DOHH2 (cell line): ENCODE results near the gene CCDC12.

Experiments
- H3F3A ChIP-seq: fragments of 200-600 bp; sonication (generic), shearing (Covaris generic); 2 replicates; pipeline ENCODE4 v1.6.0; 2016; ENCODE audit warnings: antibody characterized with exemption, mild to moderate bottlenecking; ENCODE audit not compliant: control insufficient read depth, insufficient read depth
- H3K27ac ChIP-seq: fragments of 200-600 bp; sonication (generic); 2 replicates; pipeline ENCODE4 v1.5.1; 2014; ENCODE audit warnings: low read depth, mild to moderate bottlenecking, low read length, moderate library complexity
- H3K27me3 ChIP-seq: fragments of 200-600 bp; sonication (generic); 2 replicates; pipeline ENCODE4 v1.6.1; 2014; ENCODE audit warnings: mild to moderate bottlenecking, low read length, mixed read lengths; ENCODE audit not compliant: control insufficient read depth
- H3K36me3 ChIP-seq: fragments of 200-600 bp; sonication (generic); 2 replicates; pipeline ENCODE4 v1.6.1; 2014; ENCODE audit warnings: mild to moderate bottlenecking, low read length, moderate library complexity, mixed read lengths; ENCODE audit not compliant: control insufficient read depth
- H3K4me1 ChIP-seq: fragments of 200-600 bp; sonication (generic); 2 replicates; pipeline ENCODE4 v1.6.1; 2014; ENCODE audit warnings: mild to moderate bottlenecking, low read length, mixed read lengths; ENCODE audit not compliant: control insufficient read depth
- H3K4me2 ChIP-seq: fragments of 200-600 bp; sonication (generic); 2 replicates; pipeline ENCODE4 v1.6.0; 2014; ENCODE audit warnings: mild to moderate bottlenecking, low read length, moderate library complexity
- H3K4me3 ChIP-seq: fragments of 200-600 bp; sonication (generic); 2 replicates; pipeline ENCODE4 v1.5.1; 2014; ENCODE audit warnings: mild to moderate bottlenecking, low read length, mixed read lengths
- H3K79me2 ChIP-seq: fragments of 200-600 bp; sonication (generic); 2 replicates; pipeline ENCODE4 v1.6.1; 2014; ENCODE audit warnings: mild to moderate bottlenecking, low read length, mixed read lengths; ENCODE audit not compliant: control insufficient read depth
- H3K9me2 ChIP-seq: fragments of 200-600 bp; sonication (generic); replicated peaks from 2 replicates; pipeline ENCODE4 v1.6.1; 2014; ENCODE audit warnings: mild to moderate bottlenecking, low read length, mixed read lengths; ENCODE audit not compliant: control insufficient read depth
- H3K9me3 ChIP-seq: fragments of 200-600 bp; sonication (generic); 2 replicates; pipeline ENCODE4 v1.6.1; 2014; ENCODE audit warnings: antibody characterized with exemption, low read length, mixed read lengths; ENCODE audit not compliant: control insufficient read depth, insufficient read depth
- H4K20me1 ChIP-seq: fragments of 200-600 bp; sonication (generic); 2 replicates; pipeline ENCODE4 v1.6.0; 2014; ENCODE audit warnings: low read depth, mild to moderate bottlenecking, antibody characterized with exemption, low read length, moderate library complexity; ENCODE audit not compliant: control insufficient read depth, insufficient read depth
- CTCF ChIP-seq: fragments of 200-600 bp; sonication (generic); IDR thresholded peaks from one replicate; pipeline ENCODE4 v1.5.1; 2014; ENCODE audit warnings: antibody characterized with exemption, mild to moderate bottlenecking, low read depth, low read length; ENCODE audit not compliant: poor library complexity, severe bottlenecking
- EZH2phosphoT487 ChIP-seq: fragments of 200-600 bp; sonication (generic); IDR thresholded peaks from 2 replicates; pipeline ENCODE4 v1.6.1; 2017; ENCODE audit warnings: borderline replicate concordance, mild to moderate bottlenecking, antibody characterized with exemption, low read length, moderate library complexity, mixed read lengths

The CCDC12 gene

GRCh38 chr3:46943237-46944187 lies 33.0 kb downstream of the CCDC12 start:
- H3K4me3 ChIP-seq: no peak overlapping the region
- H3K36me3 ChIP-seq: peaks cover 94% of the 10 kb centered on the region
- no peak overlapping the region for H3K27ac ChIP-seq
- H4K20me1 ChIP-seq: peaks cover 46% of the 10 kb centered on the region
- no peak for TF ChIP-seq EZH2phosphoT487
- TF ChIP-seq CTCF: no peak
- no peaks in the 10 kb centered on the region for H3K9me3 ChIP-seq
- no peaks in the 10 kb centered on the region for H3F3A ChIP-seq
- no peaks in the 10 kb centered on the region for H3K9me2 ChIP-seq
- peaks cover 98% of the 10 kb centered on the region for H3K79me2 ChIP-seq
- no peaks in the 10 kb centered on the region for H3K27me3 ChIP-seq
- H3K4me1 ChIP-seq: peaks cover 23% of the 10 kb centered on the region
- H3K4me2 ChIP-seq: no peak overlapping the region

- Histone ChIP-seq H3K9me3 (no peaks in the 10 kb centered on the region), H3K36me3 (peaks cover 94% of the 10 kb centered on the region), H4K20me1 (peaks cover 41% of the 10 kb centered on the region), H3K9me2 (no peaks in the 10 kb centered on the region), H3F3A (no peaks in the 10 kb centered on the region), H3K27ac (no peak overlapping the region), H3K4me3 (no peak overlapping the region), H3K4me2 (no peak overlapping the region), H3K27me3 (no peaks in the 10 kb centered on the region), H3K79me2 (peaks cover 98% of the 10 kb centered on the region), H3K4me1 (peaks cover 27% of the 10 kb centered on the region)
- TF ChIP-seq CTCF: no peak
- TF ChIP-seq EZH2phosphoT487: no peak
These were observed 33.9 kb downstream of the CCDC12 start for GRCh38 chr3:46942481-46943236.

GRCh38 chr3:46942076-46942475 lies 34.5 kb downstream of the CCDC12 start:
- Histone ChIP-seq H3K36me3 (peaks cover 94% of the 10 kb centered on the region), H3K27me3 (no peaks in the 10 kb centered on the region), H3K27ac (no peak overlapping the region), H3K9me2 (no peaks in the 10 kb centered on the region), H4K20me1 (peaks cover 38% of the 10 kb centered on the region), H3K9me3 (no peaks in the 10 kb centered on the region), H3K4me3 (no peak overlapping the region), H3K4me1 (peaks cover 27% of the 10 kb centered on the region), H3K4me2 (no peak overlapping the region), H3K79me2 (peaks cover 98% of the 10 kb centered on the region), H3F3A (no peaks in the 10 kb centered on the region)
- TF ChIP-seq EZH2phosphoT487 (no peak), CTCF (no peak)
